NB4 (cell line): Measurements from ENCODE around the gene MAP3K2.

Source experiments
- POLR2A ChIP-seq: IDR thresholded peaks from 2 replicates; pipeline ENCODE4 v1.6.1; 2011; ENCODE audit warnings: mild to moderate bottlenecking; ENCODE audit not compliant: insufficient read length; ENCODE audit errors: extremely low read depth
- TF ChIP-seq, protein P1 (sequence below): IDR thresholded peaks from one replicate; pipeline ENCODE4 v1.5.1; 2012; ENCODE audit warnings: low read depth, low read length

DNA sequence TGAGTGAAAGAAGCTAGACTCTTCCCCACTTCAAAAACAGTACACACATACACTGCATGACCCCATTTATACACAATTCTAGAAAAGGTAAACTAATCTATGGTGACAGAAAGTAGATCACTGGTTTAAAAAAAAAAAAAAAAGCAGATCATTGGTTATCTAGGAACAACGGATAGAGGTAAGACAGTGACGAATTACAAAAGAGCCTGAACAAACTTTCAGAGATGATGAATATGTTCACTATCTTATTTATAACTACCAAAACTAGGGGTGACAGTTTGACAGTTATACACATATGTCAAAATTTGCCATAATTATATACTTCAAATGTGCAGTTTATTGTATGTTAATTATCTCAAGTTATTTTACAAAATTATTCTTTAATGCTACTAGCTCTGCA is 27.5 kb downstream of the MAP3K2 start:
- TF ChIP-seq, protein P1, sequence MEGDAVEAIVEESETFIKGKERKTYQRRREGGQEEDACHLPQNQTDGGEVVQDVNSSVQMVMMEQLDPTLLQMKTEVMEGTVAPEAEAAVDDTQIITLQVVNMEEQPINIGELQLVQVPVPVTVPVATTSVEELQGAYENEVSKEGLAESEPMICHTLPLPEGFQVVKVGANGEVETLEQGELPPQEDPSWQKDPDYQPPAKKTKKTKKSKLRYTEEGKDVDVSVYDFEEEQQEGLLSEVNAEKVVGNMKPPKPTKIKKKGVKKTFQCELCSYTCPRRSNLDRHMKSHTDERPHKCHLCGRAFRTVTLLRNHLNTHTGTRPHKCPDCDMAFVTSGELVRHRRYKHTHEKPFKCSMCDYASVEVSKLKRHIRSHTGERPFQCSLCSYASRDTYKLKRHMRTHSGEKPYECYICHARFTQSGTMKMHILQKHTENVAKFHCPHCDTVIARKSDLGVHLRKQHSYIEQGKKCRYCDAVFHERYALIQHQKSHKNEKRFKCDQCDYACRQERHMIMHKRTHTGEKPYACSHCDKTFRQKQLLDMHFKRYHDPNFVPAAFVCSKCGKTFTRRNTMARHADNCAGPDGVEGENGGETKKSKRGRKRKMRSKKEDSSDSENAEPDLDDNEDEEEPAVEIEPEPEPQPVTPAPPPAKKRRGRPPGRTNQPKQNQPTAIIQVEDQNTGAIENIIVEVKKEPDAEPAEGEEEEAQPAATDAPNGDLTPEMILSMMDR = no peak
- TF ChIP-seq POLR2A = no peak
